Activated CD8-positive, alpha-beta T cell treated with anti-CD3 and anti-CD28 coated beads, Interleukin-2, amount 10 ng/mL, durations not matched to agents 7 days and 5 days (primary cell): ENCODE data around the gene PRKG1. TPM values are rescaled to one million over a fixed set of nuclear protein-coding genes. Genes with fewer than 3 reads are reported as not detected.
"Not testable (repeated sequence)": the region's sequence is repeated elsewhere in the genome, so short reads cannot be mapped to it uniquely, and the experiment has no call there.

Experiments
- ATAC-seq: fragments of 150-1000 bp; cut with Tn5 transposase; one replicate; pipeline ENCODE4 v1.10.0; 2021; ENCODE audit warnings: moderate library complexity
- CTCF ChIA-PET: fragments of 350-600 bp; sonication (Branson Sonifier 250); formaldehyde crosslinking; loops from one replicate; lab custom pipeline; 2021; ENCODE audit warnings: antibody characterized with exemption; lab: Charles Lee
- POLR2A ChIA-PET: fragments of 350-600 bp; sonication (Branson Sonifier 250); formaldehyde crosslinking; loops from one replicate; lab custom pipeline; 2021; ENCODE audit warnings: antibody characterized with exemption; lab: Charles Lee
- DNase-seq: peaks from one replicate; pipeline ENCODE4 v3.0.0-alpha.2; 2020
- H3K27ac Mint-ChIP-seq: one replicate; pipeline ENCODE4 v1.8.0; 2021; ENCODE audit warnings: mild to moderate bottlenecking, mixed read lengths
- H3K27me3 Mint-ChIP-seq: one replicate; pipeline ENCODE4 v1.8.0; 2021; ENCODE audit warnings: low read depth, mixed read lengths
- H3K36me3 Mint-ChIP-seq: one replicate; pipeline ENCODE4 v1.8.0; 2021; ENCODE audit warnings: low read depth, mixed read lengths
- H3K4me1 Mint-ChIP-seq: one replicate; pipeline ENCODE4 v1.8.0; 2021; ENCODE audit warnings: low read depth, mixed read lengths
- H3K4me3 Mint-ChIP-seq: one replicate; pipeline ENCODE4 v1.8.0; 2021; ENCODE audit warnings: mild to moderate bottlenecking, mixed read lengths
- H3K9me3 Mint-ChIP-seq: one replicate; pipeline ENCODE4 v1.8.0; 2022; ENCODE audit warnings: mixed read lengths; ENCODE audit not compliant: insufficient read depth
- total RNA-seq, 2 experiments: library from RNA; stranded (reverse); gene quantifications; one replicate each; pipeline ENCODE4 v1.2.3, GENCODE V29; 2021

Gene PRKG1
- total RNA-seq, 2 experiments from 2014 or later = not detected

GRCh38 chr10:51685768-51686167 lies 611.5 kb downstream of the PRKG1 start:
- peaks cover 8% of the 10 kb centered on the region for H3K27me3 Mint-ChIP-seq
- no peak overlapping the region for H3K4me3 Mint-ChIP-seq
- H3K9me3 Mint-ChIP-seq = no peaks in the 10 kb centered on the region
- H3K36me3 Mint-ChIP-seq = no peaks in the 10 kb centered on the region
- no peaks in the 10 kb centered on the region for H3K4me1 Mint-ChIP-seq
- H3K27ac Mint-ChIP-seq = no peak overlapping the region
- CTCF ChIA-PET = no interaction called here
- ATAC-seq (no peak), DNase-seq (no peak)
- POLR2A ChIA-PET = no interaction called here

- DNase-seq = no peak
- no peaks in the 10 kb centered on the region for H3K4me1 Mint-ChIP-seq
- CTCF ChIA-PET = no interaction called here
- ATAC-seq = no peak
- H3K4me3 Mint-ChIP-seq = no peak overlapping the region
- POLR2A ChIA-PET = no interaction called here
- H3K27ac Mint-ChIP-seq = no peak overlapping the region
- no peaks in the 10 kb centered on the region for H3K9me3 Mint-ChIP-seq
- no peaks in the 10 kb centered on the region for H3K36me3 Mint-ChIP-seq
- peaks cover 5% of the 10 kb centered on the region for H3K27me3 Mint-ChIP-seq
These were observed 613.0 kb downstream of the PRKG1 start for GRCh38 chr10:51687296-51687695.

GRCh38 chr10:51688826-51689225 lies 614.5 kb downstream of the PRKG1 start:
- H3K4me1 Mint-ChIP-seq, CTCF ChIA-PET, H3K27ac Mint-ChIP-seq, H3K27me3 Mint-ChIP-seq, ATAC-seq, POLR2A ChIA-PET, DNase-seq, H3K4me3 Mint-ChIP-seq, H3K9me3 Mint-ChIP-seq, H3K36me3 Mint-ChIP-seq: not testable (repeated sequence)

GRCh38 chr10:51689536-51689935 lies 615.2 kb downstream of the PRKG1 start:
- DNase-seq = no peak
- H3K4me3 Mint-ChIP-seq = no peak overlapping the region
- POLR2A ChIA-PET = no interaction called here
- no peaks in the 10 kb centered on the region for H3K36me3 Mint-ChIP-seq
- no peak for ATAC-seq
- CTCF ChIA-PET = no interaction called here
- peaks cover 3% of the 10 kb centered on the region for H3K27me3 Mint-ChIP-seq
- no peaks in the 10 kb centered on the region for H3K4me1 Mint-ChIP-seq
- H3K27ac Mint-ChIP-seq = no peak overlapping the region
- no peaks in the 10 kb centered on the region for H3K9me3 Mint-ChIP-seq

GRCh38 chr10:51691135-51691534 lies 616.8 kb downstream of the PRKG1 start:
- no peak for DNase-seq
- POLR2A ChIA-PET = no interaction called here
- peaks cover 2% of the 10 kb centered on the region for H3K27me3 Mint-ChIP-seq
- no peak overlapping the region for H3K27ac Mint-ChIP-seq
- ATAC-seq = no peak
- CTCF ChIA-PET = no interaction called here
- no peaks in the 10 kb centered on the region for H3K9me3 Mint-ChIP-seq
- H3K4me1 Mint-ChIP-seq = peaks cover 3% of the 10 kb centered on the region
- H3K36me3 Mint-ChIP-seq = peaks cover 12% of the 10 kb centered on the region
- no peak overlapping the region for H3K4me3 Mint-ChIP-seq

- Mint-ChIP-seq H3K36me3 (peaks cover 39% of the 10 kb centered on the region), H3K27me3 (no peaks in the 10 kb centered on the region), H3K9me3 (no peaks in the 10 kb centered on the region), H3K4me1 (peaks cover 27% of the 10 kb centered on the region), H3K27ac (no peak overlapping the region), H3K4me3 (no peak overlapping the region)
- ChIA-PET POLR2A (no interaction called here), CTCF (no interaction called here)
- DNase-seq = no peak
- no peak for ATAC-seq
These were observed 619.9 kb downstream of the PRKG1 start for GRCh38 chr10:51694086-51694768.

GRCh38 chr10:51696251-51696650 lies 622.0 kb downstream of the PRKG1 start:
- peaks cover 36% of the 10 kb centered on the region for H3K4me1 Mint-ChIP-seq
- no peak overlapping the region for H3K27ac Mint-ChIP-seq
- no peaks in the 10 kb centered on the region for H3K27me3 Mint-ChIP-seq
- ChIA-PET CTCF (no interaction called here), POLR2A (no interaction called here)
- peaks cover 44% of the 10 kb centered on the region for H3K36me3 Mint-ChIP-seq
- H3K4me3 Mint-ChIP-seq = no peak overlapping the region
- DNase-seq (no peak), ATAC-seq (no peak)
- H3K9me3 Mint-ChIP-seq = no peaks in the 10 kb centered on the region

- ATAC-seq (no peak), DNase-seq (no peak)
- CTCF ChIA-PET = no interaction called here
- Mint-ChIP-seq H3K27me3 (no peaks in the 10 kb centered on the region), H3K27ac (peak overlapping the region; percentile 100), H3K4me3 (peak overlapping the region; percentile 99), H3K4me1 (peaks cover 36% of the 10 kb centered on the region), H3K9me3 (no peaks in the 10 kb centered on the region), H3K36me3 (peaks cover 44% of the 10 kb centered on the region)
- POLR2A ChIA-PET = interaction anchor here (0.6 to 0.7 kb wide), 2 partner anchors 15 to 55 kb away, joined by 3 read pairs; no protein-coding TSS in a partner anchor
These were observed 624.3 kb downstream of the PRKG1 start for GRCh38 chr10:51698473-51699063.

GRCh38 chr10:51699145-51699474 lies 624.8 kb downstream of the PRKG1 start:
- Mint-ChIP-seq H3K4me3 (peak overlapping the region; percentile 99), H3K4me1 (peaks cover 36% of the 10 kb centered on the region), H3K27ac (peak overlapping the region; percentile 100), H3K36me3 (peaks cover 44% of the 10 kb centered on the region), H3K27me3 (no peaks in the 10 kb centered on the region), H3K9me3 (no peaks in the 10 kb centered on the region)
- no peak for DNase-seq
- ATAC-seq = peak; percentile 69
- ChIA-PET POLR2A (interaction anchor here (0.6 to 1.4 kb wide), 4 partner anchors 10 to 54 kb away, joined by 3 to 7 read pairs (median 4); no protein-coding TSS in a partner anchor), CTCF (no interaction called here)

- ChIA-PET CTCF (interaction anchor here (1.2 kb wide), 1 partner anchor 11 kb away, joined by 3 read pairs; no protein-coding TSS in a partner anchor), POLR2A (interaction anchor here (0.7 to 1.4 kb wide), 6 partner anchors 9 to 1161 kb away, joined by 3 to 7 read pairs (median 3); no protein-coding TSS in a partner anchor)
- ATAC-seq (peak; percentile 89), DNase-seq (peak; percentile 94)
- peak within 1 kb of the TSS; percentile 99 for H3K4me3 Mint-ChIP-seq
- peak within 1 kb of the TSS; percentile 100 for H3K27ac Mint-ChIP-seq
- no peaks in the 10 kb centered on the region for H3K9me3 Mint-ChIP-seq
- H3K36me3 Mint-ChIP-seq = peaks cover 44% of the 10 kb centered on the region
- no peaks in the 10 kb centered on the region for H3K27me3 Mint-ChIP-seq
- peaks cover 36% of the 10 kb centered on the region for H3K4me1 Mint-ChIP-seq
These were observed 625.4 kb downstream of the PRKG1 start, which contains the start of gene CSTF2T for GRCh38 chr10:51699475-51700227. CSTF2T (minus strand) TSS chr10:51699595; CDS start chr10:51699549, 46 bp downstream.

GRCh38 chr10:51700228-51700817 lies 626.0 kb downstream of the PRKG1 start:
- H3K27me3 Mint-ChIP-seq = peaks cover 3% of the 10 kb centered on the region

More at GRCh38 chr10:51700228-51700817, 626.0 kb downstream of the PRKG1 start:
- DNase-seq = no peak
- POLR2A ChIA-PET = interaction anchor here (0.7 to 1.4 kb wide), 6 partner anchors 8 to 1162 kb away, joined by 3 to 7 read pairs (median 3); no protein-coding TSS in a partner anchor
- peak overlapping the region; percentile 100 for H3K27ac Mint-ChIP-seq
- ATAC-seq = no peak
- H3K4me1 Mint-ChIP-seq = peaks cover 36% of the 10 kb centered on the region
- no peaks in the 10 kb centered on the region for H3K9me3 Mint-ChIP-seq
- peak overlapping the region; percentile 99 for H3K4me3 Mint-ChIP-seq
- peaks cover 40% of the 10 kb centered on the region for H3K36me3 Mint-ChIP-seq
- CTCF ChIA-PET = interaction anchor here (1.2 kb wide), 1 partner anchor 10 kb away, joined by 3 read pairs; no protein-coding TSS in a partner anchor
